Measurements from ENCODE around the gene CTNNA1. TPM values are rescaled to one million over a fixed set of nuclear protein-coding genes. Genes with fewer than 3 reads are reported as not detected.

The CTNNA1 gene
- total RNA-seq, 1 experiment from 2014 or later, result 392 TPM

DNA sequence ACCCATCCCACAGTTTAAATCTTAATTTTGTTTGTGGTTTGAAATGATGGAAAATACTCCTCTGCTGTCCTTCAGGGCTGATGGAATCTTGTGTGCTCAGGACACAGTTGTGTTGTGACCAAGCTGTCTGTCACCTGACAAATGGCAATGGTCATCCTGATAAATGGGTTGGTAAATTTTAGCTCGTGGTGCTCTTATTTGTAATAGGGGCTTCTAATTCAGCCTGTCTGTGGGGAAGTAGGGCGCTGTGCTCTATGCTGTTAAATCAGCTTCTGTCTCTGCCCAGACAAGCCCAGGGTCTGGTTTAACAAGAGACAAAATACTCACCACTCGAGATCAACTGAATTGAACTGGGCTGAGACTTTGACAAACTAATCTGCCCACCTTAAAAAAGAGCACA is 117.4 kb downstream of the CTNNA1 start:
- Mint-ChIP-seq H3K4me1 (ENCODE audit: low read depth, unreplicated experiment) (peaks cover 38% of the 10 kb centered on the region), H3K27ac (ENCODE audit: unreplicated experiment) (peak overlapping the region; percentile 58), H3K4me3 (ENCODE audit: unreplicated experiment) (no peak overlapping the region), H3K27me3 (ENCODE audit: insufficient read depth, unreplicated experiment) (no peaks in the 10 kb centered on the region), H3K36me3 (ENCODE audit: insufficient read depth, unreplicated experiment) (peaks cover 33% of the 10 kb centered on the region), H3K9me3 (ENCODE audit: unreplicated experiment) (no peaks in the 10 kb centered on the region)
- H3K4me3 ChIP-seq (ENCODE audit: low read depth, low read length), result no peak overlapping the region
- TF ChIP-seq, protein P1, sequence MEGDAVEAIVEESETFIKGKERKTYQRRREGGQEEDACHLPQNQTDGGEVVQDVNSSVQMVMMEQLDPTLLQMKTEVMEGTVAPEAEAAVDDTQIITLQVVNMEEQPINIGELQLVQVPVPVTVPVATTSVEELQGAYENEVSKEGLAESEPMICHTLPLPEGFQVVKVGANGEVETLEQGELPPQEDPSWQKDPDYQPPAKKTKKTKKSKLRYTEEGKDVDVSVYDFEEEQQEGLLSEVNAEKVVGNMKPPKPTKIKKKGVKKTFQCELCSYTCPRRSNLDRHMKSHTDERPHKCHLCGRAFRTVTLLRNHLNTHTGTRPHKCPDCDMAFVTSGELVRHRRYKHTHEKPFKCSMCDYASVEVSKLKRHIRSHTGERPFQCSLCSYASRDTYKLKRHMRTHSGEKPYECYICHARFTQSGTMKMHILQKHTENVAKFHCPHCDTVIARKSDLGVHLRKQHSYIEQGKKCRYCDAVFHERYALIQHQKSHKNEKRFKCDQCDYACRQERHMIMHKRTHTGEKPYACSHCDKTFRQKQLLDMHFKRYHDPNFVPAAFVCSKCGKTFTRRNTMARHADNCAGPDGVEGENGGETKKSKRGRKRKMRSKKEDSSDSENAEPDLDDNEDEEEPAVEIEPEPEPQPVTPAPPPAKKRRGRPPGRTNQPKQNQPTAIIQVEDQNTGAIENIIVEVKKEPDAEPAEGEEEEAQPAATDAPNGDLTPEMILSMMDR (IDR thresholded peaks at IDR 0.05; ENCODE audit: insufficient read depth in 1 of 2, low read depth in 1 of 2, low read length in 1 of 2, severe bottlenecking in 1 of 2, unreplicated experiment in 1 of 2), result no peak
- no peak for DNase-seq
- intact Hi-C loops (cut with micrococcal nuclease; ENCODE audit: unreplicated experiment), result loop anchor here (1.0 to 10.0 kb wide), 2 partner anchors 264 to 392 kb away; no protein-coding TSS in a partner anchor
- ChIA-PET CTCF (interaction anchor here (0.9 to 1.2 kb wide), 2 partner anchors 23 to 231 kb away, joined by 3 read pairs; no protein-coding TSS in a partner anchor), POLR2A (no interaction called here)
- H3K4me1 ChIP-seq, result peaks cover 36% of the 10 kb centered on the region
- BruUV-seq (replicated peaks), result no TSS peak
- H3K27me3 ChIP-seq (replicated peaks; ENCODE audit: control insufficient read depth, insufficient read depth, low read length), result no peaks in the 10 kb centered on the region
- H3K9me3 ChIP-seq, result no peaks in the 10 kb centered on the region
- H3K36me3 ChIP-seq (ENCODE audit: control insufficient read depth, insufficient read depth, low read length), result no peaks in the 10 kb centered on the region; the same call in 1 of the 2 replicates

DNA sequence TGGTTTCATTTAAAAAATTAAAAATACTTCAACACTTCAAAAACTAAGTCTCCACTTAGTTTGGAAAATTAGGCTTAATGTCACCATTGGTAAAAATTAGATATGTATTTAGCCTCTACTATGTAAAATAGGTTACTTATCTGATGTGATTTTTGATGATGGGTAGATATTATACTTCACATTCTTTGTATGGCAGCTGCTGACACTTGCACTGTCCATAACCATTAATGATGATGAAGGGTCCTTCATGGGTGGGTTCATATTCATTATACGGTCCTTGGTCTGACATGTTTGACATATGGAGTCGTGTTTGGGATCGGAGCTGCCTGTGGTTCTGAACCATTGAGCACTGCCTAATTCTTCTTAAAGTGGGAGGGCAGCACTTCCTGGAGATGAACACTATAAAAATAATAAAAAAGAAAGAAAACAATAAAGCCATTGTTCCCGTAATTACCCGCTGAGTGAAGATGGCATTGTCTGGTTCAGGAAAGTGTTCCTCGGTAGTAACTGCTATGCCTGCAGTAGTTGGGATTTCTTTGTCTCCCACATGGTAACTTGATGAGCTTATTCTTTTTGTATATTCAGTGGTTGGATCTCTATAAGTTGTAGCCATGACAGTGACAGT is 119.7 kb downstream of the CTNNA1 start:
- Histone ChIP-seq H3K9me3 (no peaks in the 10 kb centered on the region), H3K4me1 (peaks cover 36% of the 10 kb centered on the region), H3K36me3 (ENCODE audit: control insufficient read depth, insufficient read depth, low read length) (no peaks in the 10 kb centered on the region; the same call in 1 of the 2 replicates), H3K27me3 (replicated peaks; ENCODE audit: control insufficient read depth, insufficient read depth, low read length) (no peaks in the 10 kb centered on the region), H3K4me3 (ENCODE audit: low read depth, low read length) (no peak overlapping the region)
- Mint-ChIP-seq H3K27me3 (ENCODE audit: insufficient read depth, unreplicated experiment) (no peaks in the 10 kb centered on the region), H3K36me3 (ENCODE audit: insufficient read depth, unreplicated experiment) (peaks cover 43% of the 10 kb centered on the region), H3K9me3 (ENCODE audit: unreplicated experiment) (no peaks in the 10 kb centered on the region), H3K27ac (ENCODE audit: unreplicated experiment) (no peak overlapping the region), H3K4me3 (ENCODE audit: unreplicated experiment) (no peak overlapping the region), H3K4me1 (ENCODE audit: low read depth, unreplicated experiment) (peaks cover 38% of the 10 kb centered on the region)
- ChIA-PET POLR2A (no interaction called here), CTCF (no interaction called here)
- intact Hi-C loops (cut with micrococcal nuclease; ENCODE audit: unreplicated experiment), result loop anchor here (10.0 kb wide), 1 partner anchor 262 kb away; no protein-coding TSS in a partner anchor
- no peak for DNase-seq
- no TSS peak for BruUV-seq (replicated peaks)
- TF ChIP-seq, protein P1 (IDR thresholded peaks at IDR 0.05; ENCODE audit: insufficient read depth in 1 of 2, low read depth in 1 of 2, low read length in 1 of 2, severe bottlenecking in 1 of 2, unreplicated experiment in 1 of 2), result no peak

GRCh38 chr5:138873466-138874221 is 120.4 kb downstream of the CTNNA1 start:
- Histone ChIP-seq H3K4me1 (peaks cover 30% of the 10 kb centered on the region), H3K27me3 (replicated peaks; ENCODE audit: control insufficient read depth, insufficient read depth, low read length) (no peaks in the 10 kb centered on the region), H3K4me3 (ENCODE audit: low read depth, low read length) (no peak overlapping the region), H3K9me3 (no peaks in the 10 kb centered on the region), H3K36me3 (ENCODE audit: control insufficient read depth, insufficient read depth, low read length) (no peaks in the 10 kb centered on the region; the same call in 1 of the 2 replicates)
- Mint-ChIP-seq H3K27me3 (ENCODE audit: insufficient read depth, unreplicated experiment) (no peaks in the 10 kb centered on the region), H3K4me1 (ENCODE audit: low read depth, unreplicated experiment) (peaks cover 33% of the 10 kb centered on the region), H3K36me3 (ENCODE audit: insufficient read depth, unreplicated experiment) (peaks cover 38% of the 10 kb centered on the region), H3K9me3 (ENCODE audit: unreplicated experiment) (no peaks in the 10 kb centered on the region), H3K27ac (ENCODE audit: unreplicated experiment) (no peak overlapping the region), H3K4me3 (ENCODE audit: unreplicated experiment) (no peak overlapping the region)
- CTCF ChIA-PET, result no interaction called here
- intact Hi-C loops (cut with micrococcal nuclease; ENCODE audit: unreplicated experiment), result loop anchor here (10.0 kb wide), 1 partner anchor 261 kb away; no protein-coding TSS in a partner anchor
- no TSS peak for BruUV-seq (replicated peaks)
- TF ChIP-seq, protein P1 (IDR thresholded peaks at IDR 0.05; ENCODE audit: insufficient read depth in 1 of 2, low read depth in 1 of 2, low read length in 1 of 2, severe bottlenecking in 1 of 2, unreplicated experiment in 1 of 2), result no peak
- no peak for DNase-seq
- POLR2A ChIA-PET, result no interaction called here
